GM13977 (cell line): ENCODE measurements around the gene GABRA5.
A peak's percentile ranks its signal among the peaks of the same experiment; 100 is the strongest.

Experiments used
- DNase-seq: peaks from one replicate; pipeline ENCODE4 v3.0.0; 2012; ENCODE audit warnings: low spot score
- CTCF ChIP-seq: IDR thresholded peaks from 2 replicates; pipeline ENCODE4 v1.5.1; 2012; ENCODE audit warnings: mild to moderate bottlenecking, control low read depth; ENCODE audit not compliant: insufficient read depth; ENCODE audit errors: extremely low read depth, missing control alignments
- in situ Hi-C: fragments of 300-500 bp; cut with MboI; formaldehyde crosslinking; loops from one replicate; pipeline ENCODE4 v1.12.0; 2022; ENCODE audit warnings: low sequenced_read_pairs, low pct_unique_long_range_greater_than_20kb, mixed read lengths, inconsistent platforms; ENCODE audit not compliant: unreplicated experiment

The GABRA5 gene

DNA sequence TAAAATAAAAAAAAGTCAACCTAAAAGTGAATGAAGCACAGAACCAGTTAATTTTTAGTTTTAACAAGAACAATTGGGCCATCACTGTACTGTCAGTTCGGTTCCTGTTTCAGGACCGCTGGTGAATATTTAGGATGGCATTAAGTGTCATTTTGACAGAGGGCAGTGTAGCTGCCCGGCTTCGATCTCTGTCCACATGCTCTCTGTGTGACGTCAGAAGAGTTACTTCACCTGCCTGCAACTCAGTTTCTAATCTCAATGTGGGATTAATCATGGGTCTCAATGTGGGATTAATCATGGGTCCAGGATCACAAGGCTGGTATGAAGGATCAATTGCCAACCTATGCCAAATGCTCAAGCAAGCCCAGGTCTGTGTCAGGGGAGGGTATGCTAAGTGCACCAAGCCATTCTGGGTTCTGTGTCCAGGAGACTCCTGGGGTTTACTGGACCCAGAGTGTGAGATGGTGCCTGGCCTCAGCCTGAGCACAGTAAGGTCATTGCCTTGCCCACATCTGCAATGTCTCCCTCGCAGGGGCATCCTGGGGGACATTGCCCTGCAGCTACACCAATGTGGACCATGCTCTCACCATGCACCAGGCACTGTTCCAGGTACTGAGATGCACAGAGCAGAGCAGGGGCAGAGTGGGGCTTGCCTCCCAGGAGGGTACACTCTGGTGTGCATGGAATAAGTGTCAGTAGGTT lies 8.1 kb downstream of the GABRA5 start:
- no peak for DNase-seq
- no peak for TF ChIP-seq CTCF
- in situ Hi-C loops: no loop called here

GRCh38 chr15:26875476-26875850 lies 8.6 kb downstream of the GABRA5 start:
- no peak for DNase-seq
- TF ChIP-seq CTCF: no peak
- in situ Hi-C loops: no loop called here

GRCh38 chr15:26877831-26878230 lies 11.0 kb downstream of the GABRA5 start:
- in situ Hi-C loops: no loop called here
- no peak for TF ChIP-seq CTCF
- DNase-seq: no peak

DNA sequence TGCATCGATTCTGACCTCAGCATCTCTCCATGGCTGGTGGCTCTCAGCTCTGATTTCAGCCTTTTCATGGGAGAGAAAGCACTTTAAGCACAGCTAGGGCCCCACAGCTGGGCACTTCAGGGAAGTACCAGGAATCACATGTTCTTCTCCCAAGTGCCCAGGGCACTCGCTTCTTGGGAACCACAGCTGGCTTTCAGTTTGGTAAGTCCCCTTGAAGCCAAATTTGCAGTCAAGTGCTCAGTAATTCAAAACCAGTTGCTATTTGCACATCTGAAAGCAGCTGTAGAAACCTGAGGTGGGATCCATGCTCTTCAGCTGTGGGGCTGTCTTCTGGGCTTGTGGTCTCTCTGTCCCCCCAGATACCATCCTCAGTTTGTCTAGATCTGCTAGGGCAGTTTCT lies 12.8 kb downstream of the GABRA5 start:
- in situ Hi-C loops: no loop called here
- DNase-seq: peak; percentile 10
- no peak for TF ChIP-seq CTCF

DNA sequence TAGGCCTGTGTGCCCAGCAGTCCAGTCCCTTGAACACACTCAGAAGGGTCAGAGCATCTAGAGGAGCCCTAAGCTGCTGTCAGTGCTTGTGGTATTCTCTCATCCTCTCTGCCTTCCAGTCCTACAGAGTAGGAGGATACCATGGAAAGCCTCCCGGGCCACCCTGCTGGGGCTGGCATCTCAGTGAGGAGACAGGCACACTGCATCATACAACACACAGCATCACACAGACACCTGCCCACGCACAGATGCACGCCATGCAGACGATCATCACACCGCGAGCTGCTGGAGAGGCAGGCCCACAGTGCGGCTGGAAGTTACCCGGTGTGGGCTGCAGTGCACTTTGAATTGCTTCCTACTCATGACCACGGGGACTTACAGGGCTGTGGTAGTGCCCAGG lies 15.2 kb downstream of the GABRA5 start:
- no peak for TF ChIP-seq CTCF
- in situ Hi-C loops: no loop called here
- DNase-seq: peak; percentile 9

DNA sequence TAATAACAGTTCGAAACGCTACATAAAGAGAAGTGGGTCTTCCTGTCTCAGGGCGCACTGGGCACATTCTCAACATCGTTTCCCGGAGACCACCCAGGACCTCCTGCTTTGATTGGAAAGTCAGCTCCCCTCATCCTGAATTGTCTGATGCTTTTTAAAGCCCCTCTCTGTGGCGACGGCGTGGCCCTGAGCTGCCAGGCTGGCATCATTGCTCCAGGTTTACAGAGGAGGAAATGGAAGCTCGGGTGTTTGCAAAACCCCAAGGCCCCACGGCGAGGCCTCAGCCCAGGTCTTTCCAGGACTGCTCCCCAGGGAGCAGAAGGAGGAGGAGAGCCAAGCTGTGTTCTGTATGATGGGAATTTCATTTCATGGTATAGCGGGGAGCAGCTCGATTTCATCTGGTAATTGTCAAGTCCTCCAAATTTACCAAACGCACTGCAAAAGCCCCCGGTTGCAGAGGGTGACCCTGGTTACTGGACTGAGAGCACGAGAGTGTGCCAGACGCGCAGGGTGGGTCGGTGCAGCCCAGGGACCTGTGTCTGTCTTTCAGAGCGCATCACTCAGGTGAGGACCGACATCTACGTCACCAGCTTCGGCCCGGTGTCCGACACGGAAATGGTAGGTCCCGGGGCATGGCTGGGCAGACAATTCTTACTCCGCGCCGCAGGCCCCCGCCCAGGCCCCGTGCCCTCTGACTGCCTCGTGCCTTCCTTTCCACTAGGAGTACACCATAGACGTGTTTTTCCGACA lies 15.9 kb downstream of the GABRA5 start:
- in situ Hi-C loops: no loop called here
- peak; percentile 15 for DNase-seq
- no peak for TF ChIP-seq CTCF

DNA sequence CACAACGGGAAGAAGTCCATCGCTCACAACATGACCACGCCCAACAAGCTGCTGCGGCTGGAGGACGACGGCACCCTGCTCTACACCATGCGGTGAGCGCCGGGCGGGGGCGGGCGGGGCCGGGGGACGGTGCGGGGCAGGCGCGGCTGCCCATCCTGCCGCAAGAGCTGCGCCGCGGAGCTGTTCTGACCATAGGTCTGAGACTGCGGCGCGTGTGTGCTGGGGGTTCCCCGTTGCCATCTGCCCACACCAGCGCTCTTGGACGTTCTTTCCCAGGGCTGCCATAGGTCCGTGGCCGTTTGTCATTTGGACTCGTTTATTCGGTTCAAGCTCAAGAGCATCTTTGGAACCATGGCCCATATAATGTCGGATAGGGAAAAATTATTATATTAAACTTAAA lies 16.6 kb downstream of the GABRA5 start:
- DNase-seq: peak; percentile 10
- in situ Hi-C loops: no loop called here
- TF ChIP-seq CTCF: no peak
